Esophagus muscularis mucosa (tissue), 3 donors: Measurements from ENCODE around the gene GOLGA2.

Experiments
- EP300 ChIP-seq: sonication (generic); formaldehyde crosslinking; IDR thresholded peaks from one replicate; pipeline ENCODE4 v1.6.1; 2017; ENCODE audit warnings: antibody characterized with exemption
- POLR2A ChIP-seq: fragments of 450-650 bp; IDR thresholded peaks from one replicate; pipeline ENCODE4 v1.6.1; 2017; ENCODE audit warnings: antibody characterized with exemption, moderate library complexity, mild to moderate bottlenecking, low read depth
- POLR2AphosphoS5 ChIP-seq, 2 donors: sonication (generic); formaldehyde crosslinking; IDR thresholded peaks; one replicate each; pipeline ENCODE4 v1.6.1; 2017; ENCODE audit warnings: antibody characterized with exemption in 2 of 2

DNA sequence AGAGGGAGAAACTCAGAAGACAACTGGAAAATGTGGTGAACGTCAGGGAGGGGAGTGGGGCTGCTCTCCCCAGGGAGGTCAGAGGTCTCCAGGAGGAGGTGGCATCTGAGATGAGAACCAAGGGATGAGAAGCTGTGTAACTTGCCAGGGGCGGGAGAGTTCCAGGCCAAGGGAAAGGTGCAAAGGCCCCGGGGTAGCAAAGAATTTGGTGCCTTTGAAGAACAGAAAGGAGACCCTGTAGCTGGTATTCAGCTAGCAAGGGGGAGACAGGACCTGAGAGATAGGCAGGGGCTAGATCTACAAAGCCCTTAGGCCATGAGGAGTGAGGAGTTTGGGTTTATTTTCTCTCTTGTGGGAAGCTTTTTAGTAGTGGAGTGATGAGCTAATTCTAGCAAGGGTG, 69.3 kb downstream of the GOLGA2 start:
- no peak for TF ChIP-seq POLR2AphosphoS5 (IDR thresholded peaks at IDR 0.05)
- TF ChIP-seq POLR2A = no peak
- no peak for TF ChIP-seq EP300
